NOMO-1 treated with dmso at 0.1 percent for 144 hours (cell line): ENCODE measurements around the gene BORCS6.

ENCODE experiments used
- DNase-seq: peaks from one replicate; lab custom pipeline; 2025; ENCODE audit not compliant: unreplicated experiment; lab: John Stamatoyannopoulos, UW

BORCS6 gene

GRCh38 chr17:8212312-8213180 lies 22.6 kb upstream of the BORCS6 start:
- DNase-seq, result no peak

GRCh38 chr17:8210761-8211458 lies 20.9 kb upstream of the BORCS6 start:
- DNase-seq, result no peak

- peak; percentile 89 for DNase-seq
Measured at GRCh38 chr17:8209907-8210760, 20.2 kb upstream of the BORCS6 start, which contains the start of gene AURKB. TSS of gene AURKB (minus strand) at chr17:8210575. CDS start at chr17:8210224, 351 bp downstream.

GRCh38 chr17:8206536-8206935 lies 16.6 kb upstream of the BORCS6 start:
- no peak for DNase-seq

- no peak for DNase-seq
Measured at GRCh38 chr17:8204761-8205555, 15.0 kb upstream of the BORCS6 start.

GRCh38 chr17:8192070-8192815 lies 2.3 kb upstream of the BORCS6 start:
- DNase-seq, result peak; percentile 81

GRCh38 chr17:8190506-8190905 lies 526 bp upstream of the BORCS6 start:
- DNase-seq, result no peak

GRCh38 chr17:8189041-8189710 lies 804 bp downstream of the BORCS6 start:
- DNase-seq, result no peak

- no peak for DNase-seq
Measured at GRCh38 chr17:8188263-8188839, 1.6 kb downstream of the BORCS6 start.

GRCh38 chr17:8187517-8188262 lies 2.3 kb downstream of the BORCS6 start:
- peak; percentile 92 for DNase-seq

- DNase-seq, result peak; percentile 92
Measured at GRCh38 chr17:8186787-8187516, 3.0 kb downstream of the BORCS6 start.

- no peak for DNase-seq
Measured at GRCh38 chr17:8186446-8186786, 3.6 kb downstream of the BORCS6 start.

GRCh38 chr17:8185582-8186445 lies 4.2 kb downstream of the BORCS6 start:
- DNase-seq, result no peak

GRCh38 chr17:8176998-8177731 lies 12.8 kb downstream of the BORCS6 start:
- no peak for DNase-seq

GRCh38 chr17:8176197-8176940 lies 13.6 kb downstream of the BORCS6 start, which contains the start of gene TMEM107:
TSS of gene TMEM107 (minus strand) at chr17:8176380. CDS start at chr17:8176286, 94 bp downstream.
- DNase-seq, result peak; percentile 88
